B cell (primary cell): ENCODE measurements around the gene NPBWR2. TPM values are rescaled to one million over a fixed set of nuclear protein-coding genes. Genes with fewer than 3 reads are reported as not detected.

ENCODE experiments used
- ATAC-seq: fragments of 200-7000 bp; cut with Tn5 transposase; one replicate; pipeline ENCODE4 v1.10.0; 2021; ENCODE audit warnings: low read depth, mild to moderate bottlenecking, moderate number of reproducible peaks, moderate library complexity
- CTCF ChIA-PET: fragments of 350-600 bp; sonication (Branson Sonifier 250); formaldehyde crosslinking; loops from one replicate; lab custom pipeline; 2021; ENCODE audit warnings: antibody characterized with exemption, inconsistent platforms; lab: Charles Lee
- POLR2A ChIA-PET: fragments of 350-600 bp; sonication (Branson Sonifier 250); formaldehyde crosslinking; loops from one replicate; lab custom pipeline; 2021; ENCODE audit warnings: antibody characterized with exemption; lab: Charles Lee
- DNase-seq: peaks from one replicate; pipeline ENCODE4 v3.0.0; 2013
- H2AFZ ChIP-seq: 2 replicates; pipeline ENCODE4 v1.6.1; 2012; ENCODE audit warnings: mild to moderate bottlenecking, low read depth, low read length; ENCODE audit not compliant: insufficient read depth, poor library complexity, severe bottlenecking
- H3K27ac ChIP-seq, 2 donors: 1 replicate in 1 of 2; 2 replicates in 1 of 2; pipeline ENCODE4 v1.5.1; 2012 to 2013; ENCODE audit warnings: low read length in 2 of 2, mild to moderate bottlenecking in 2 of 2, moderate library complexity in 1 of 2
- H3K27me3 ChIP-seq, 4 experiments: fragments of 200-600 bp in 1 of 4; sonication (generic) in 1 of 4; replicated peaks in 1 of 4; 1 replicate in 2 of 4; 2 replicates in 2 of 4; pipeline versions ENCODE4 v1.6.1 to v1.7.0; 2013 to 2016; ENCODE audit warnings: low read length in 3 of 4, mild to moderate bottlenecking in 2 of 4, mixed read lengths in 1 of 4, moderate library complexity in 1 of 4; ENCODE audit not compliant: insufficient read depth in 4 of 4, control insufficient read depth in 3 of 4; ENCODE audit errors: control extremely low read depth in 1 of 4
- H3K36me3 ChIP-seq, 2 experiments: replicated peaks in 1 of 2; 1 replicate in 1 of 2; 2 replicates in 1 of 2; pipeline versions ENCODE4 v1.6.1 to v1.7.1; 2013; ENCODE audit warnings: low read length in 1 of 2; ENCODE audit not compliant: insufficient read depth in 2 of 2, control insufficient read depth in 1 of 2; ENCODE audit errors: control extremely low read depth in 1 of 2, extremely low read depth in 1 of 2
- H3K4me1 ChIP-seq, 2 donors: fragments of 200-600 bp in 1 of 2; sonication (generic) in 1 of 2; 1 replicate in 1 of 2; 2 replicates in 1 of 2; pipeline versions ENCODE4 v1.5.1 to v1.6.1; 2013 to 2017; ENCODE audit warnings: low read length in 2 of 2; ENCODE audit not compliant: control insufficient read depth in 2 of 2, insufficient read depth in 2 of 2
- H3K4me2 ChIP-seq: replicated peaks from 2 replicates; pipeline ENCODE3; 2012; ENCODE audit warnings: mild to moderate bottlenecking, low read depth, low read length; ENCODE audit not compliant: poor library complexity, severe bottlenecking
- H3K4me3 ChIP-seq, 5 experiments: fragments of 200-600 bp in 1 of 5; sonication (generic) in 1 of 5; 1 replicate in 3 of 5; 2 replicates in 2 of 5; pipeline versions ENCODE4 v1.5.1 to v1.7.0; 2011 to 2016; ENCODE audit warnings: low read length in 4 of 5, mild to moderate bottlenecking in 4 of 5, low read depth in 2 of 5, control low read depth in 1 of 5, moderate library complexity in 1 of 5; ENCODE audit not compliant: insufficient read depth in 1 of 5; ENCODE audit errors: control extremely low read depth in 1 of 5, extremely low read depth in 1 of 5
- H3K79me2 ChIP-seq: fragments of 200-600 bp; sonication (generic); one replicate; pipeline ENCODE4 v1.6.0; 2016; ENCODE audit warnings: low read length; ENCODE audit not compliant: control insufficient read depth, insufficient read depth
- H3K9ac ChIP-seq: fragments of 200-600 bp; sonication (generic); 2 replicates; pipeline ENCODE4 v1.6.1; 2017; ENCODE audit warnings: mild to moderate bottlenecking, low read length, moderate library complexity
- H3K9me3 ChIP-seq, 3 donors: one replicate each; pipeline versions ENCODE4 v1.6.1 to v1.7.1; 2013; ENCODE audit warnings: low read length in 2 of 3; ENCODE audit not compliant: control insufficient read depth in 2 of 3, insufficient read depth in 1 of 3; ENCODE audit errors: control extremely low read depth in 1 of 3
- H4K20me1 ChIP-seq: 2 replicates; pipeline ENCODE4 v1.6.0; 2012; ENCODE audit warnings: mild to moderate bottlenecking, low read length; ENCODE audit not compliant: insufficient read depth, control insufficient read depth, poor library complexity, severe bottlenecking
- H3K27ac Mint-ChIP-seq: one replicate; pipeline ENCODE4 v1.8.0; 2021; ENCODE audit warnings: mixed read lengths
- H3K27me3 Mint-ChIP-seq: one replicate; pipeline ENCODE4 v1.8.0; 2021; ENCODE audit warnings: mixed read lengths
- H3K4me1 Mint-ChIP-seq: one replicate; pipeline ENCODE4 v1.8.0; 2021; ENCODE audit warnings: mixed read lengths
- H3K4me3 Mint-ChIP-seq: one replicate; pipeline ENCODE4 v1.8.0; 2021; ENCODE audit warnings: mixed read lengths
- H3K9me3 Mint-ChIP-seq: one replicate; pipeline ENCODE4 v1.8.0; 2022; ENCODE audit warnings: mixed read lengths; ENCODE audit not compliant: insufficient read depth
- EZH2 ChIP-seq: IDR thresholded peaks from 2 replicates; pipeline ENCODE4 v1.6.1; 2012; ENCODE audit warnings: borderline replicate concordance, low read depth, mild to moderate bottlenecking, moderate library complexity, low read length; ENCODE audit not compliant: insufficient read depth, poor library complexity, severe bottlenecking
- WGBS: methylation state at CpG from one replicate; pipeline ENCODE4 v1.1.5; 2013; ENCODE audit warnings: missing lambda C conversion rate; ENCODE audit not compliant: insufficient coverage; 5-methylcytosine and 5-hydroxymethylcytosine counted together
- intact Hi-C: fragments of 100-400 bp; cut with micrococcal nuclease; formaldehyde crosslinking; loops from one replicate; pipeline ENCODE4 v1.10.0; 2022
- polyA plus RNA-seq: library from polyadenylated mRNA; depleted of rRNA; stranded (reverse); fragments of >200 nt; gene quantifications from 2 replicates; pipeline ENCODE4 v1.2.3, GENCODE V29; 2012
- total RNA-seq, 2 donors: library from RNA; stranded (reverse); fragments of 120-200 nt in 1 of 2; gene quantifications; 1 replicate in 1 of 2; 2 replicates in 1 of 2; pipeline versions ENCODE4 v1.2.3 to v1.2.4, GENCODE V29; 2013 to 2022
- TF ChIP-seq, protein P1 (sequence below): fragments of 200-600 bp; IDR thresholded peaks from one replicate; pipeline ENCODE4 v1.8.0; 2022; ENCODE audit warnings: antibody characterized with exemption, mild to moderate bottlenecking

NPBWR2 gene
- total and polyA plus RNA-seq, 2 donors (not counting 1 experiment from before 2014, with no cell fraction given), result 0.21 TPM; not detected in 1

DNA sequence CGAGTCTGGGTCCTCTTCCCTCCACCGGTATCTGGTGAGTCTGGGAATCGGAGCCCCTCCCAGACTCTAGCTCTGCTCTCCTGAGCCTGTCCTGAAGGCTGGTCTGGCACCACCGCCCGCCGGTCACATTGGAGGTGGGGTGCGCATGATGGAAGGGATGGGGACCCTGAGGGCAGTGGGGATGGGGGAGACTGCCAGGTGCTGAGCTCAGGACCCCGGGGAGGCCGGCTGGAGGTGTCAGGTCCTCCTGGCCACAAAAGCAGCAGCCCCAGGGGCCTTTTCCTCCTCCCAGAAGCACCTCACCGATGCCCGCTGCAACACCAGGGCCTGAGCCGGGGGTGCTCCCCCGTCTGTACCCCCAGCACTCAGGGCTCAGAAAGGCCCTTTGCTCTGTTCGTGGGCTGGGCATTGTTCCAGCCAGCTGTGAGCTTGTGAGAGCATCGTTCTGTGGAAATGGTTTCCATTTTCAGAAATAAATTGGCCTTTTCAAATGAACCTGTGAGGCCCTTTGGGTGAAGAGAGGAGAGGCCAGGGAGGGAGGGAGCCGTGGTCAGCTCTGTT, 2.5 kb upstream of the NPBWR2 start:
- Mint-ChIP-seq H3K4me3 (no peak overlapping the region), H3K4me1 (peaks cover 36% of the 10 kb centered on the region), H3K27ac (no peak overlapping the region), H3K27me3 (no peaks in the 10 kb centered on the region), H3K9me3 (no peaks in the 10 kb centered on the region)
- Histone ChIP-seq H3K9me3 (no peaks in the 10 kb centered on the region), H3K27me3 (peaks cover 0 to 3% (median 0%) of the 10 kb centered on the region in 4 experiments), H3K4me1 (peaks cover 20 to 41% of the 10 kb centered on the region in 2 donors), H4K20me1 (no peaks in the 10 kb centered on the region), H3K4me2 (no peak overlapping the region), H2AFZ (no peak overlapping the region), H3K4me3 (no peak overlapping the region), H3K36me3 (no peaks in the 10 kb centered on the region), H3K9ac (no peak overlapping the region), H3K79me2 (no peaks in the 10 kb centered on the region), H3K27ac (no peak overlapping the region)
- no peak for TF ChIP-seq EZH2
- TF ChIP-seq, protein P1, sequence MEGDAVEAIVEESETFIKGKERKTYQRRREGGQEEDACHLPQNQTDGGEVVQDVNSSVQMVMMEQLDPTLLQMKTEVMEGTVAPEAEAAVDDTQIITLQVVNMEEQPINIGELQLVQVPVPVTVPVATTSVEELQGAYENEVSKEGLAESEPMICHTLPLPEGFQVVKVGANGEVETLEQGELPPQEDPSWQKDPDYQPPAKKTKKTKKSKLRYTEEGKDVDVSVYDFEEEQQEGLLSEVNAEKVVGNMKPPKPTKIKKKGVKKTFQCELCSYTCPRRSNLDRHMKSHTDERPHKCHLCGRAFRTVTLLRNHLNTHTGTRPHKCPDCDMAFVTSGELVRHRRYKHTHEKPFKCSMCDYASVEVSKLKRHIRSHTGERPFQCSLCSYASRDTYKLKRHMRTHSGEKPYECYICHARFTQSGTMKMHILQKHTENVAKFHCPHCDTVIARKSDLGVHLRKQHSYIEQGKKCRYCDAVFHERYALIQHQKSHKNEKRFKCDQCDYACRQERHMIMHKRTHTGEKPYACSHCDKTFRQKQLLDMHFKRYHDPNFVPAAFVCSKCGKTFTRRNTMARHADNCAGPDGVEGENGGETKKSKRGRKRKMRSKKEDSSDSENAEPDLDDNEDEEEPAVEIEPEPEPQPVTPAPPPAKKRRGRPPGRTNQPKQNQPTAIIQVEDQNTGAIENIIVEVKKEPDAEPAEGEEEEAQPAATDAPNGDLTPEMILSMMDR, result no peak
- intact Hi-C loops, result no loop called here
- ATAC-seq (no peak), DNase-seq (no peak)
- CTCF ChIA-PET, result interaction anchor here (4.6 kb wide), 1 partner anchor 11 kb away, joined by 23 read pairs; no protein-coding TSS in a partner anchor
- POLR2A ChIA-PET, result no interaction called here
- 78% methylated on average over 15 of the region's 16 CpGs for WGBS
